Prostate gland (tissue), 2 donors: Measurements from ENCODE around the gene ETDA. TPM values are rescaled to one million over a fixed set of nuclear protein-coding genes. Genes with fewer than 3 reads are reported as not detected.
"Not testable (repeated sequence)": the region's sequence is repeated elsewhere in the genome, so short reads cannot be mapped to it uniquely, and the experiment has no call there.

Experiments used
- DNase-seq: peaks from one replicate; pipeline ENCODE4 v3.0.0-alpha.2; 2019; ENCODE audit warnings: low spot score
- H3K27ac ChIP-seq, 2 donors: fragments of 200-600 bp; sonication (generic); 2 replicates each; pipeline ENCODE4 v1.5.1; 2017 to 2019
- H3K27me3 ChIP-seq: fragments of 200-600 bp; sonication (generic); replicated peaks from 2 replicates; pipeline ENCODE4 v1.5.1; 2019; ENCODE audit not compliant: insufficient read depth
- H3K36me3 ChIP-seq, 2 donors: fragments of 200-600 bp; sonication (generic); 1 replicate in 1 of 2; 2 replicates in 1 of 2; pipeline versions ENCODE4 v1.5.1 to v1.8.1; 2017 to 2019
- H3K4me1 ChIP-seq: fragments of 200-600 bp; sonication (generic); replicated peaks from 2 replicates; pipeline ENCODE4 v1.5.1; 2019
- H3K4me3 ChIP-seq, 2 donors: fragments of 200-600 bp; sonication (generic); 2 replicates each; pipeline ENCODE4 v1.5.1; 2017 to 2019
- H3K9me3 ChIP-seq: fragments of 200-600 bp; sonication (generic); 2 replicates; pipeline ENCODE4 v1.5.1; 2017
- POLR2A ChIP-seq: fragments of 450-650 bp; IDR thresholded peaks from one replicate; pipeline ENCODE4 v1.6.1; 2016; ENCODE audit warnings: antibody characterized with exemption, mild to moderate bottlenecking
- POLR2AphosphoS5 ChIP-seq: sonication (generic); formaldehyde crosslinking; IDR thresholded peaks from one replicate; pipeline ENCODE4 v1.6.1; 2017; ENCODE audit warnings: antibody characterized with exemption
- WGBS: methylation state at CpG from one replicate; pipeline ENCODE4 v1.1.5; 2018; 5-methylcytosine and 5-hydroxymethylcytosine counted together
- intact Hi-C: fragments of 100-400 bp; cut with DNase I; formaldehyde crosslinking; loops from one replicate; pipeline ENCODE4 v1.14.2; 2022
- total RNA-seq, 2 donors: library from RNA; depleted of rRNA; stranded (reverse); fragments of >200 nt; gene quantifications; one replicate each; pipeline ENCODE4 v1.1.0, GENCODE V29; 2016
- TF ChIP-seq, protein P1 (sequence below), 4 experiments: fragments of 200-600 bp in 2 of 4; fragments of 450-650 bp in 2 of 4; sonication (generic) in 2 of 4; IDR thresholded peaks; 1 replicate in 3 of 4; 2 replicates in 1 of 4; pipeline ENCODE4 v1.5.1; 2016 to 2019; ENCODE audit warnings: antibody characterized with exemption in 4 of 4, mild to moderate bottlenecking in 2 of 4, moderate library complexity in 2 of 4

Gene ETDA
- total RNA-seq, result not detected

DNA sequence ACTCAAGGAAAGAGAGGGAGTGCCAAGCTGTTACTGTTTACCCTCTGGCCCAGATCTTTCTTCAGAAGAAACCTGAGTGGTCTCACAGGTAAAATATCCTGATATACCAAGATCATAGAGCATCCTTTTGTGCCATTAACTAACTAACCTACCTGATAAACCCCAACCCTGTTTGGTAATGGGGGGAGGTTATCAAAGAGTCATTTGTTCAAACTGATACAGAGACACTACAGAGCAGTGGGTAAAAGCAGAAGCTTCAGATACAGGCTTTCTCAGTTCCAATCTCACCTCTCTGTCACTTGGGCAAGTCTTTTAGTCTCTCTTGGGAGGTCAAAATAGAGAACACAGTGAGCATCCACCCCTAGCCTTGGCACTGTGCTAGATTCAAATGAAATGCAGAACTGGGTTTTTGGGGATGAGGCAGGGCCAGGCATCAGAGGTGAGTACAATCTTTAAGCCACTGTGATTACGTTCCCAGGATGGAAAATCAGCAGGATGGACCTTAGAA is at the start of gene ETDA:
Gene ETDA, plus strand, starts transcription at position 51 of the 508 bp plus-strand sequence. CDS start 1,216 bp downstream, outside the sequence.
- H3K36me3 ChIP-seq, H3K4me3 ChIP-seq, intact Hi-C loops, H3K9me3 ChIP-seq, H3K27ac ChIP-seq, H3K27me3 ChIP-seq, DNase-seq, H3K4me1 ChIP-seq: not testable (repeated sequence)
- no CpG with 5 or more reads among the region's 1 CpG for WGBS

DNA sequence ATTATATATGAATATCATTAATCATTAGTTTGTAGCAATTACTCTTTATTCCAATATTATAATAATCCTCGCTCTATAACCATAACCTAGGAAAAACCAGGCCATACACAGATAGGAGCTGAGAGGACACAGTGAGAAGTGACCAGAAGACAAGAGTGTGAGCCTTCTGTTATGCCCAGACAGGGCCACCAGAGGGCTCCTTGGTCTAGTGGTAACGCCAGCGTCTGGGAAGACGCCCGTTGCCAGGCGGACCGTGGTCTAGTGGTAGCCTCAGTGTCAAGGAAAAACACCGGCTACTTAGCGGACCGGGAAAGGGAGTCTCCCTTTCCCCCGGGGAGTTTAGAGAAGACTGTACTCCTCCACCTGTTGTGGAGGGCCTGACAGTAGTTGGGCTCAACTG is 45.4 kb upstream of the ETDA start:
- H3K36me3 ChIP-seq, H3K27me3 ChIP-seq, H3K4me3 ChIP-seq, H3K9me3 ChIP-seq, intact Hi-C loops, H3K4me1 ChIP-seq, H3K27ac ChIP-seq: not testable (repeated sequence)
- DNase-seq, result peak; percentile 7
- TF ChIP-seq, protein P1, sequence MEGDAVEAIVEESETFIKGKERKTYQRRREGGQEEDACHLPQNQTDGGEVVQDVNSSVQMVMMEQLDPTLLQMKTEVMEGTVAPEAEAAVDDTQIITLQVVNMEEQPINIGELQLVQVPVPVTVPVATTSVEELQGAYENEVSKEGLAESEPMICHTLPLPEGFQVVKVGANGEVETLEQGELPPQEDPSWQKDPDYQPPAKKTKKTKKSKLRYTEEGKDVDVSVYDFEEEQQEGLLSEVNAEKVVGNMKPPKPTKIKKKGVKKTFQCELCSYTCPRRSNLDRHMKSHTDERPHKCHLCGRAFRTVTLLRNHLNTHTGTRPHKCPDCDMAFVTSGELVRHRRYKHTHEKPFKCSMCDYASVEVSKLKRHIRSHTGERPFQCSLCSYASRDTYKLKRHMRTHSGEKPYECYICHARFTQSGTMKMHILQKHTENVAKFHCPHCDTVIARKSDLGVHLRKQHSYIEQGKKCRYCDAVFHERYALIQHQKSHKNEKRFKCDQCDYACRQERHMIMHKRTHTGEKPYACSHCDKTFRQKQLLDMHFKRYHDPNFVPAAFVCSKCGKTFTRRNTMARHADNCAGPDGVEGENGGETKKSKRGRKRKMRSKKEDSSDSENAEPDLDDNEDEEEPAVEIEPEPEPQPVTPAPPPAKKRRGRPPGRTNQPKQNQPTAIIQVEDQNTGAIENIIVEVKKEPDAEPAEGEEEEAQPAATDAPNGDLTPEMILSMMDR (IDR thresholded peaks at IDR 0.05), result peak in 2 of 4 experiments; percentile 53
- WGBS, result 36% methylated on average over 11 of the region's 11 CpGs

DNA sequence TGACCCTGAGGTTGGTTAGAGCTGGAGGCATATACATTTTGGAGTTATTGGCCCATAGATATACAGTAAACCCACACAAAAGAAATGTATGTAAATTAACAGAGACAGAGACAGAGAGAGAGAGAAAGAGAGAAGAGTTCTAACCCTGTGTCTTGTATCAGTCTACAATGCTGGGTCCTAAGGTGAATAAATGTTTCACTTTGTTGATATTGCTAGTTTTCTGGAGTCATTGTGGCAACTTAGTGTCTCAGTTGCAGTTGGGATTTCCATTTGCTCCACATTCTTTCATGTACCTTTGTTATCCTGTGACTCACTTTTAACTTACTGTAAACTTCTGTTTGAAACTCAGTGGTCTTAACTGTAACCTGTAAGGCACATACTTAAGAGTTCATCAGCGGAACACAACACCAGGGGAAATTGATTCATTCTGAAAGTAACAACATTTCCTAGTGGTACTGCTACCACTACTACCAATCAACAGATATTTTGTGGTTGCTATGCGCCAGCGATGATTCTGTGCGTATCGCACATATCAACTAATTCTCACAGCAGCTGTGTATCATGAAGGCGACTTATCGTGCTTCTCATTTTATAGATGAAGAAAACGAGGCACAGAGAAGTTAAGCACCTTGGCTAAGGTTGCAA is 38.5 kb upstream of the ETDA start:
- Histone ChIP-seq H3K36me3 (no peaks in the 10 kb centered on the region), H3K4me3 (no peak overlapping the region), H3K27ac (no peak overlapping the region), H3K27me3 (no peaks in the 10 kb centered on the region), H3K4me1 (no peaks in the 10 kb centered on the region), H3K9me3 (no peaks in the 10 kb centered on the region)
- TF ChIP-seq POLR2AphosphoS5, result no peak
- TF ChIP-seq POLR2A, result no peak
- TF ChIP-seq, protein P1 (IDR thresholded peaks at IDR 0.05), result no peak
- intact Hi-C loops, result no loop called here
- WGBS, result 85% methylated on average over 8 of the region's 8 CpGs
- no peak for DNase-seq

DNA sequence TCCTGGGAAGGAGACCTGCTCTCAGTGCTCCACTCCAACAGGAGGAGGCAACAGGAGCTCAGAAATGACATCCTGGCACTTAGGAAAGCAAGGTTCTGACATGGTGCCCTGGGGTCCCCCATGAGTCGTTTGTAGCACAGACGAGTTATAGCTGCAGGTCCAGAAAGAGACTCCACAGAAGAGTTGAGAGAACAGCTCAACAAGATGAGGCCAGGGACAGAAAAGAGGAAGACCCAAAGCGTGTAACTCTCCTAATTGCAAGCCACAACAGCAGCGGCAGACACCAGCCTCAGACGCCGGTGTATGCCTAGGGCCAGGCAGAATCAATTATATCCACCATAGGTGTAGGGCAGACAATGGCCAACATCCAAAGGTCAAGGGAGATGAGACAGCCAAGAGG is 5.9 kb upstream of the ETDA start:
- DNase-seq, H3K27me3 ChIP-seq, H3K27ac ChIP-seq, H3K4me3 ChIP-seq, H3K36me3 ChIP-seq, intact Hi-C loops, H3K4me1 ChIP-seq, H3K9me3 ChIP-seq: not testable (repeated sequence)
- WGBS, result no CpG with 5 or more reads among the region's 6 CpGs

DNA sequence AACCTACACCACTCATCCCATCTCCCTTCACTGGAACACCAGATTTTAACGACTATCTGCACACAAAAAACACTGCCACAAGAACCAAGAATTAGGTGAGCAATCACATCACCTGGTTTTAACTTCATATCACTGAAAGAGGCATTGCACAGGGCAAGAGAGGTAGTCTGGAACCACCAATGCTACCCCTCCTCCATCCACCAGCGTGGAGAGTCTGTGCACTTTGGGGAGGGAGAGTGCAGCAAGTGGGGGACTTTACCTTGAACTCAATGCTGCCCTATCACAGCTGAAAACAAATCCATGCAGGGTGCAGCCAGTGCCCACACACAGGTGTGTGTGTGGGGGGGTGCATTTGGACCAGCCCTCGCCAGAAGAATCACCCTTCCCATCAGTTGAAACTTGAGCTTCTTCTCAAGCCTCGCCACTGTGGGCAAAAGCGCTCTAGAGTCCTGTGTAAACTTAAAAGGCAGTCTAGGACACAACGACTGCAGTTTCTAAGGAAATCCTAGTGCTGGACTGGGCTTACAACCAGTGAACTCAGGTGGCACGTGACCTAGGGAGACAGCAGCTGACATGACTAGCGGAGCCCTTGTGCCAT is 4.3 kb downstream of the ETDA start:
- intact Hi-C loops, DNase-seq, H3K27ac ChIP-seq, H3K4me3 ChIP-seq, H3K4me1 ChIP-seq, H3K36me3 ChIP-seq, H3K9me3 ChIP-seq, H3K27me3 ChIP-seq: not testable (repeated sequence)
- WGBS, result 76% methylated on average over 6 of the region's 8 CpGs

DNA sequence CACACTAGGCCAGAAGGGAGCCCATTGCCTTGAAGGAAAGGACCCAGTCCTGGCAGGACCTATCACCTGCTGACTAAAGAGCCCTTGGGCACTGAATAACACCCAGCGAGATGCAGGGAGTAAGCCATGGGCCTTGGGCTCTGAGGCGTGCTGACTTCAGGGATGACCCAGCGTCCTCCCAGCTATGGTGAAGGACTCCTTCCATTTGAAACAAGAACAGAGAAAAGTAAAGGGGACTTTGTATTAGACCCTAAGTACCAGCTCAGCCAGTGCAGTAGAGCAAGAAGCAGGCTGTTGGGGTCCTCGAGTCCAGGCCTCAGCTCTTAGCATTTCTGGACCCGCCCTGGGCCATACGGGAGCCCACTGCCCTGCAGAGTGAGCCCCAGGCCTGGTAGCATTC is 5.1 kb downstream of the ETDA start:
- no peak for TF ChIP-seq POLR2AphosphoS5
- TF ChIP-seq, protein P1 (IDR thresholded peaks at IDR 0.05), result no peak
- TF ChIP-seq POLR2A, result no peak
- H3K9me3 ChIP-seq, result no peaks in the 10 kb centered on the region
- 93% methylated on average over 5 of the region's 6 CpGs for WGBS
- H3K27me3 ChIP-seq, result no peaks in the 10 kb centered on the region
- DNase-seq, result no peak
- no peaks in the 10 kb centered on the region for H3K36me3 ChIP-seq
- no peak overlapping the region for H3K4me3 ChIP-seq
- intact Hi-C loops, result no loop called here
- no peaks in the 10 kb centered on the region for H3K4me1 ChIP-seq
- no peak overlapping the region for H3K27ac ChIP-seq
